ENCODE measurements around the gene CEP55. TPM values are rescaled to one million over a fixed set of nuclear protein-coding genes. Genes with fewer than 3 reads are reported as not detected.

CEP55 gene
- total RNA-seq, 1 donor: 4.7 TPM

DNA sequence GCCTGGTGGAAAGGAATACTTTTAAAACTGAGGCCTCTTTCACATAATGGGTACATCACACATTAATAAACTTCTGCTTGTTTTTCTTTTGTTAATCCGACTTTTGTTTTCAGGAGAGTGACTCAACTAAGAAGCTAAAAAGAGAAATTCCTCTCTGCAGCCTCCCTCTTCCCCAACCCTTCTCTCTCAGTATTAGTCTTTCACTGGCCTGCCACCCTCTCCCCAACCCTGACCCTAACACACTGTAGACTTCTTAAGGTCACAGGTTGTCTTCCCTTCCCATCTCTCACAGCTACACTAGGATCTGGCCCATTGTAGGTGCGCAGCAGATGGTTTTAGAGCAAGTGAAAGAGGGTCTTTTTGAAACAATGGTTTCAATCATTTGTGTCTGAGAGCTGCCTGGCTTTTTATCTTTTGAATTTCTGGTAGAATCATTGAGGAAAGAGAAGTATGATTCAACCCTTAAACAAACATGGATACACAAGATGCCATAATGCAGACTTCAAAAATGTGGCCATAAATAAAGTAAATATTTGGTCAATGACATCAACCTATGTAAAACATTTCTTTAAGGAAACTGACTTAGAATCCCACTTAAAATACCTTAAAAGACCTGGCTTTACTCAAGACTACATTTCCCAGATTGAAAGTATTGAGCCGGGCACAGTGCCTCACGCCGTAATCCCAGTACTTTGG is 52.1 kb downstream of the CEP55 start:
- H3K36me3 ChIP-seq (ENCODE audit: insufficient read depth, low read length): no peaks in the 10 kb centered on the region
- H3K27ac ChIP-seq (ENCODE audit: low read depth, low read length): peak overlapping the region; percentile 40
- TF ChIP-seq, protein P1, sequence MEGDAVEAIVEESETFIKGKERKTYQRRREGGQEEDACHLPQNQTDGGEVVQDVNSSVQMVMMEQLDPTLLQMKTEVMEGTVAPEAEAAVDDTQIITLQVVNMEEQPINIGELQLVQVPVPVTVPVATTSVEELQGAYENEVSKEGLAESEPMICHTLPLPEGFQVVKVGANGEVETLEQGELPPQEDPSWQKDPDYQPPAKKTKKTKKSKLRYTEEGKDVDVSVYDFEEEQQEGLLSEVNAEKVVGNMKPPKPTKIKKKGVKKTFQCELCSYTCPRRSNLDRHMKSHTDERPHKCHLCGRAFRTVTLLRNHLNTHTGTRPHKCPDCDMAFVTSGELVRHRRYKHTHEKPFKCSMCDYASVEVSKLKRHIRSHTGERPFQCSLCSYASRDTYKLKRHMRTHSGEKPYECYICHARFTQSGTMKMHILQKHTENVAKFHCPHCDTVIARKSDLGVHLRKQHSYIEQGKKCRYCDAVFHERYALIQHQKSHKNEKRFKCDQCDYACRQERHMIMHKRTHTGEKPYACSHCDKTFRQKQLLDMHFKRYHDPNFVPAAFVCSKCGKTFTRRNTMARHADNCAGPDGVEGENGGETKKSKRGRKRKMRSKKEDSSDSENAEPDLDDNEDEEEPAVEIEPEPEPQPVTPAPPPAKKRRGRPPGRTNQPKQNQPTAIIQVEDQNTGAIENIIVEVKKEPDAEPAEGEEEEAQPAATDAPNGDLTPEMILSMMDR (IDR thresholded peaks at IDR 0.05; ENCODE audit: extremely low read depth, low read depth, low read length): no peak
- H2AFZ ChIP-seq (ENCODE audit: low read length): peak overlapping the region; percentile 82
- peaks cover 9% of the 10 kb centered on the region for H3K4me1 ChIP-seq (ENCODE audit: insufficient read depth, low read length)
- H3K27me3 ChIP-seq (ENCODE audit: insufficient read depth, low read length): no peaks in the 10 kb centered on the region
- peak; percentile 53 for DNase-seq (ENCODE audit: insufficient read length, low spot score, missing footprints)
- no peaks in the 10 kb centered on the region for H4K20me1 ChIP-seq (ENCODE audit: insufficient read depth, low read length)
- no peaks in the 10 kb centered on the region for H3K79me2 ChIP-seq (ENCODE audit: insufficient read depth, low read length)
- no peak overlapping the region for H3K4me3 ChIP-seq (ENCODE audit: insufficient read depth, low read length)
- no peaks in the 10 kb centered on the region for H3K9me3 ChIP-seq (ENCODE audit: low read depth, low read length)
- H3K4me2 ChIP-seq (ENCODE audit: insufficient read depth, low read length): peak overlapping the region; percentile 55

DNA sequence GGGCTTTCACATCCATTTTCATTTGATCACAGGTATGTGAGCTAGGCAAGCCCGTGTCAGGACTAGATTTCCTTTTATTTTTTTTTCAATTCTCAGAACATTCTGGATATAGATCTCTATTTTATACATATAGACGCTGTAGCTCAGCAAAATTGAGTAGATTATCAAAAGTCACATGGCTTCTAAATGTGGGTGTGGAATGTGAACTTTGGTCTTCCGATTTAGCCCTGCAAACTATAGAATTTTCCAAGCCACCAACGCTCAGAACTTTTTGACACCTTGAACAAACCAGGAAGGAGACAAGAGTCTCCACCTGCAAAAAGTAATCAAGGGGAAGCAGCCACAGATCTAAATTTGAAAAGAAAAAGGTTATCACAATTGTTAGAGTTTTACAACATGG is 54.2 kb downstream of the CEP55 start:
- Histone ChIP-seq H4K20me1 (ENCODE audit: insufficient read depth, low read length) (no peaks in the 10 kb centered on the region), H3K4me1 (ENCODE audit: insufficient read depth, low read length) (peaks cover 9% of the 10 kb centered on the region), H3K27ac (ENCODE audit: low read depth, low read length) (no peak overlapping the region), H3K27me3 (ENCODE audit: insufficient read depth, low read length) (no peaks in the 10 kb centered on the region), H3K36me3 (ENCODE audit: insufficient read depth, low read length) (no peaks in the 10 kb centered on the region), H3K9me3 (ENCODE audit: low read depth, low read length) (no peaks in the 10 kb centered on the region), H3K4me2 (ENCODE audit: insufficient read depth, low read length) (no peak overlapping the region), H3K4me3 (ENCODE audit: insufficient read depth, low read length) (no peak overlapping the region), H2AFZ (ENCODE audit: low read length) (no peak overlapping the region), H3K79me2 (ENCODE audit: insufficient read depth, low read length) (no peaks in the 10 kb centered on the region)
- DNase-seq (ENCODE audit: insufficient read length, low spot score, missing footprints): no peak
- TF ChIP-seq, protein P1 (IDR thresholded peaks at IDR 0.05; ENCODE audit: extremely low read depth, low read depth, low read length): no peak

DNA sequence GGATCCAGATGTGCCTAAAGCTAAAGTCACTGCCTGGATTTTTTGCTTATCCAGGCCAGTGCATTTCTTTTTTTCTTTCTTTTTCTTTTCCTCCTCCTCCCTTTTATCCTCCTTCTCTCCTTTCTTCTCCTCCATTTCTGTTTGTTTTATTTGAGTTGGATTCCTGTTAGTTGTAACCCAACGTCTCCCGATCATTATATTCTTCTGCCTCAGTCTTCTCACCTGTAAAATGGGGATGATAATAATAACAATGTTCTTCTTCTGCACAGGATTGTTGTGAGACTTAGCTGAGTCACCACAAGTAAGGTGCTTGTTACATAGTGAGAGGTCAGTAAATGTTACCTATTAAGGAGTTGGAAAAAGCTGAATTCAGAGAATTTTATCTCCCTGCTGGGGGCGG is 56.4 kb downstream of the CEP55 start:
- H3K36me3 ChIP-seq (ENCODE audit: insufficient read depth, low read length): no peaks in the 10 kb centered on the region
- no peaks in the 10 kb centered on the region for H4K20me1 ChIP-seq (ENCODE audit: insufficient read depth, low read length)
- no peaks in the 10 kb centered on the region for H3K27me3 ChIP-seq (ENCODE audit: insufficient read depth, low read length)
- no peak for DNase-seq (ENCODE audit: insufficient read length, low spot score, missing footprints)
- H2AFZ ChIP-seq (ENCODE audit: low read length): no peak overlapping the region
- H3K9me3 ChIP-seq (ENCODE audit: low read depth, low read length): no peaks in the 10 kb centered on the region
- TF ChIP-seq, protein P1 (IDR thresholded peaks at IDR 0.05; ENCODE audit: extremely low read depth, low read depth, low read length): peak; percentile 3
- no peak overlapping the region for H3K4me2 ChIP-seq (ENCODE audit: insufficient read depth, low read length)
- H3K4me3 ChIP-seq (ENCODE audit: insufficient read depth, low read length): no peak overlapping the region
- no peak overlapping the region for H3K27ac ChIP-seq (ENCODE audit: low read depth, low read length)
- H3K79me2 ChIP-seq (ENCODE audit: insufficient read depth, low read length): no peaks in the 10 kb centered on the region
- peaks cover 9% of the 10 kb centered on the region for H3K4me1 ChIP-seq (ENCODE audit: insufficient read depth, low read length)

DNA sequence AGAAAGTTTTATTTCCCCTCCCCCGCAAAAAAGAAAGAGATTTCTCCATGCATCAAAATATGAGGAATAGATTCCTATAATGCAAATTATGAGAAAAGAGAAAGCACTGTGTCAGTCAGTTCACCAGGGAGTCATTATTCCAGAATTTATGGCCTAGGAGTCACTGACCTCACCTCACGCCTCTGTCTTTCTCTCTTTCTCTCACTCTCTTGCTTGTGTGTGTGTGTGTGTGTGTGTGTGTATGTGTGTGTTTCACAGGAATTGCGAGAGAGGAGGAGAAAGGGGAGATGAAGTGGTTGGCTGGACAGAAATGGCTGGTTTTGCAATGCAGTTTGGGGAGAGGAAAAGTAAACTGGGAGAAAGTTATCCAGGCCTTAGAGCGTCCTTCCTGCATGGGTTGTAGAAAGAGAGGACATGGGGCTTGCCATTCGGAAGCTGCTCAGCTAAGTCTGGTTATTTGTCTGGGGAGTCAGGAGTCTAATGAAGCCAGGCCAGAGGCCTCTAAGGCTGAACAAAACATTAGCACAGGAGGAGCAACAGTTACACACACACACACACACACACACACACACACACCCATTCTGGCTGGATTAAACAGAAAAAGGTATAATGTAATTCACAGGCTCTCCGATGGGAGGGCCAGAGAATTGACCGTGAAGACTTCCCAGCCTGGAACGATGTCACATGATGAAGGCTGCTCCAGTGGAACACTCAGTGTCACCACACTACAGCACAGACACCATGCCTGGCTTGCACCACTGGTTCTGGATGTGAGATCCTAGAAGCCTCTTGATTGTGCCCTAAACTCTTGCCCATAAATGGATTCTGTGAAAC is 57.3 kb downstream of the CEP55 start:
- Histone ChIP-seq H3K4me1 (ENCODE audit: insufficient read depth, low read length) (peaks cover 2% of the 10 kb centered on the region), H2AFZ (ENCODE audit: low read length) (peak overlapping the region; percentile 32), H3K4me3 (ENCODE audit: insufficient read depth, low read length) (no peak overlapping the region), H3K27ac (ENCODE audit: low read depth, low read length) (no peak overlapping the region), H4K20me1 (ENCODE audit: insufficient read depth, low read length) (no peaks in the 10 kb centered on the region), H3K9me3 (ENCODE audit: low read depth, low read length) (no peaks in the 10 kb centered on the region), H3K27me3 (ENCODE audit: insufficient read depth, low read length) (no peaks in the 10 kb centered on the region), H3K4me2 (ENCODE audit: insufficient read depth, low read length) (no peak overlapping the region), H3K79me2 (ENCODE audit: insufficient read depth, low read length) (no peaks in the 10 kb centered on the region), H3K36me3 (ENCODE audit: insufficient read depth, low read length) (no peaks in the 10 kb centered on the region)
- DNase-seq (ENCODE audit: insufficient read length, low spot score, missing footprints): no peak
- TF ChIP-seq, protein P1 (IDR thresholded peaks at IDR 0.05; ENCODE audit: extremely low read depth, low read depth, low read length): no peak
